ENCODE results near the gene IFTAP. TPM values are rescaled to one million over a fixed set of nuclear protein-coding genes. Genes with fewer than 3 reads are reported as not detected.

IFTAP gene
- total RNA-seq, 1 donor from 2014 or later = 33.2 TPM

GRCh38 chr11:36596880-36597279 is 2.6 kb downstream of the IFTAP start:
- no peak for DNase-seq (ENCODE audit: low read depth, low spot score)

GRCh38 chr11:36598051-36598450 is 3.7 kb downstream of the IFTAP start, which contains the start of gene RAG2:
Gene RAG2 (minus strand): TSS chr11:36598236. CDS start chr11:36594168, 4,068 bp downstream.
- DNase-seq (ENCODE audit: low read depth, low spot score) = no peak

GRCh38 chr11:36600180-36600579 is 5.9 kb downstream of the IFTAP start:
- no peak for DNase-seq (ENCODE audit: low read depth, low spot score)

GRCh38 chr11:36601155-36601554 is 6.9 kb downstream of the IFTAP start:
- no peak for DNase-seq (ENCODE audit: low read depth, low spot score)

- no peak for DNase-seq (ENCODE audit: low read depth, low spot score)
Measured at GRCh38 chr11:36602135-36602534, 7.8 kb downstream of the IFTAP start.

GRCh38 chr11:36605221-36606216 is 11.2 kb downstream of the IFTAP start:
- no peak for DNase-seq (ENCODE audit: low read depth, low spot score)

- no peak for DNase-seq (ENCODE audit: low read depth, low spot score)
Measured at GRCh38 chr11:36608491-36609199, 14.3 kb downstream of the IFTAP start.

GRCh38 chr11:36609383-36609782 is 15.1 kb downstream of the IFTAP start:
- no peak for DNase-seq (ENCODE audit: low read depth, low spot score)

- DNase-seq (ENCODE audit: low read depth, low spot score) = no peak
Measured at GRCh38 chr11:36615826-36616225, 21.5 kb downstream of the IFTAP start.

- no peak for DNase-seq (ENCODE audit: low read depth, low spot score)
Measured at GRCh38 chr11:36617543-36618362, 23.5 kb downstream of the IFTAP start.

GRCh38 chr11:36618363-36619047 is 24.2 kb downstream of the IFTAP start:
- no peak for DNase-seq (ENCODE audit: low read depth, low spot score)

- DNase-seq (ENCODE audit: low read depth, low spot score) = peak; percentile 10
Measured at GRCh38 chr11:36619502-36619901, 25.2 kb downstream of the IFTAP start.

- no peak for DNase-seq (ENCODE audit: low read depth, low spot score)
Measured at GRCh38 chr11:36620246-36620645, 25.9 kb downstream of the IFTAP start.

- DNase-seq (ENCODE audit: low read depth, low spot score) = no peak
Measured at GRCh38 chr11:36622431-36623136, 28.3 kb downstream of the IFTAP start.

- DNase-seq (ENCODE audit: low read depth, low spot score) = no peak
Measured at GRCh38 chr11:36623494-36623893, 29.2 kb downstream of the IFTAP start.

GRCh38 chr11:36627006-36627405 is 32.7 kb downstream of the IFTAP start:
- DNase-seq (ENCODE audit: low read depth, low spot score) = no peak

GRCh38 chr11:36627471-36627870 is 33.2 kb downstream of the IFTAP start:
- DNase-seq (ENCODE audit: low read depth, low spot score) = no peak

GRCh38 chr11:36628141-36628540 is 33.8 kb downstream of the IFTAP start:
- DNase-seq (ENCODE audit: low read depth, low spot score) = no peak

- no peak for DNase-seq (ENCODE audit: low read depth, low spot score)
Measured at GRCh38 chr11:36628765-36629244, 34.5 kb downstream of the IFTAP start.

GRCh38 chr11:36631774-36632173 is 37.5 kb downstream of the IFTAP start:
- DNase-seq (ENCODE audit: low read depth, low spot score) = no peak

All from pulmonary artery endothelial cell (primary cell).